HG02938 (cell line): ENCODE results near the gene EID2.

Experiments
- ATAC-seq: cut with Tn5 transposase; IDR thresholded peaks from one replicate; pipeline ENCODE4 v1.9.1; 2021; ENCODE audit warnings: mild to moderate bottlenecking, moderate library complexity; ENCODE audit not compliant: unreplicated experiment

EID2 gene

GRCh38 chr19:39506598-39506943 is 33.4 kb downstream of the EID2 start:
- ATAC-seq = no peak

GRCh38 chr19:39502640-39503417 is 37.1 kb downstream of the EID2 start:
- ATAC-seq = no peak

GRCh38 chr19:39501340-39501739 is 38.6 kb downstream of the EID2 start:
- ATAC-seq = no peak

GRCh38 chr19:39500543-39500942 is 39.4 kb downstream of the EID2 start:
- no peak for ATAC-seq

GRCh38 chr19:39499932-39500331 is 40.0 kb downstream of the EID2 start:
- ATAC-seq = no peak

GRCh38 chr19:39498798-39499642 is 40.9 kb downstream of the EID2 start, which contains the start of gene DLL3:
TSS of gene DLL3 (plus strand) at chr19:39498947. CDS start at chr19:39498975, 28 bp downstream.
- ATAC-seq = no peak

GRCh38 chr19:39497996-39498797 is 41.8 kb downstream of the EID2 start:
- ATAC-seq = no peak

- no peak for ATAC-seq
Measured at GRCh38 chr19:39497701-39497995, 42.3 kb downstream of the EID2 start.

GRCh38 chr19:39496063-39496462 is 43.9 kb downstream of the EID2 start:
- no peak for ATAC-seq

GRCh38 chr19:39494661-39495060 is 45.3 kb downstream of the EID2 start:
- ATAC-seq = no peak

- ATAC-seq = no peak
Measured at GRCh38 chr19:39492788-39493187, 47.2 kb downstream of the EID2 start.

- ATAC-seq = no peak
Measured at GRCh38 chr19:39492225-39492624, 47.7 kb downstream of the EID2 start.

GRCh38 chr19:39489756-39490155 is 50.2 kb downstream of the EID2 start:
- ATAC-seq = no peak
